DMS153 treated with DMSO at 0.1 percent for 48 hours (cell line): ENCODE data around the gene SYNJ2.

Source experiments
- DNase-seq: peaks from one replicate; lab custom pipeline; 2025; ENCODE audit not compliant: unreplicated experiment; lab: John Stamatoyannopoulos, UW

SYNJ2 gene

GRCh38 chr6:157996201-157996712, 14.6 kb downstream of the SYNJ2 start:
- DNase-seq: no peak

GRCh38 chr6:157996918-157997702, 15.4 kb downstream of the SYNJ2 start:
- no peak for DNase-seq

- DNase-seq: no peak
These were observed 16.4 kb downstream of the SYNJ2 start for GRCh38 chr6:157997893-157998608.

- DNase-seq: no peak
These were observed 17.1 kb downstream of the SYNJ2 start for GRCh38 chr6:157998707-157999167.

- no peak for DNase-seq
These were observed 17.7 kb downstream of the SYNJ2 start for GRCh38 chr6:157999168-158000051.

- DNase-seq: no peak
These were observed 19.1 kb downstream of the SYNJ2 start for GRCh38 chr6:158000530-158001307.

DNA sequence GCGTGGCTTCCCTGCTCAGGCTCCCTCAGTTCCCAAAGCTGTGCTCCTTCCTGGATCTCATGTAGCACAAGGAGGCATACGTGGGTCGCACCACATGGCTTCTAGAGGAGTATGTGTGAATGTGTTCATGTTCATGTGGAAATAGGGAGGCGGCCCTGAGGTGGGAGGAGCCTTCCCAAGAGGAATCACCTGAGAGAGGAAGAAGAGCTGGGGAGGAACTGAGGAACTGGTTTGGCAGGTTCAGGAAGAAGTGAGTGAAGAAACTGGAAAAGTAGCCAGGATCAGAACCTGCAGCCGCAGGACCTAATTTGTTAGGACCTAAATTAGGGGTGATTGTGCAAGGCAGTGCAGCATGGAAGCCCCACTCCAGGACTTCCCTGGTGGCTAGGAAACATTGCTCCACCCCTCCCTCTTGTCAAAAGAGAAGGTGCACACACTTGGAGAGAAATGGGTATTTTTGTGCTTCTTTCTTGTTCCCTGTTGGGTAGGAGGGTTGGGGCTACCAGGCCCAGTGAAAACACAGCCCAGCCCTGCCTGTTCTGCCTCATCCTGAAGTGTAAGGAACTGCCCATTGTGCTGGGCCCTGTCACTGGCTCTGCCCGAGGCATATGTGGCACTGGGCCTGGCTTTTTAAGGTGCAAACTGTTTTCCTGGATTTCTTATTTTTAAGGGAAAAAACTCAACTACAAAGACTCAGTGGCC, 20.7 kb downstream of the SYNJ2 start:
- no peak for DNase-seq

DNA sequence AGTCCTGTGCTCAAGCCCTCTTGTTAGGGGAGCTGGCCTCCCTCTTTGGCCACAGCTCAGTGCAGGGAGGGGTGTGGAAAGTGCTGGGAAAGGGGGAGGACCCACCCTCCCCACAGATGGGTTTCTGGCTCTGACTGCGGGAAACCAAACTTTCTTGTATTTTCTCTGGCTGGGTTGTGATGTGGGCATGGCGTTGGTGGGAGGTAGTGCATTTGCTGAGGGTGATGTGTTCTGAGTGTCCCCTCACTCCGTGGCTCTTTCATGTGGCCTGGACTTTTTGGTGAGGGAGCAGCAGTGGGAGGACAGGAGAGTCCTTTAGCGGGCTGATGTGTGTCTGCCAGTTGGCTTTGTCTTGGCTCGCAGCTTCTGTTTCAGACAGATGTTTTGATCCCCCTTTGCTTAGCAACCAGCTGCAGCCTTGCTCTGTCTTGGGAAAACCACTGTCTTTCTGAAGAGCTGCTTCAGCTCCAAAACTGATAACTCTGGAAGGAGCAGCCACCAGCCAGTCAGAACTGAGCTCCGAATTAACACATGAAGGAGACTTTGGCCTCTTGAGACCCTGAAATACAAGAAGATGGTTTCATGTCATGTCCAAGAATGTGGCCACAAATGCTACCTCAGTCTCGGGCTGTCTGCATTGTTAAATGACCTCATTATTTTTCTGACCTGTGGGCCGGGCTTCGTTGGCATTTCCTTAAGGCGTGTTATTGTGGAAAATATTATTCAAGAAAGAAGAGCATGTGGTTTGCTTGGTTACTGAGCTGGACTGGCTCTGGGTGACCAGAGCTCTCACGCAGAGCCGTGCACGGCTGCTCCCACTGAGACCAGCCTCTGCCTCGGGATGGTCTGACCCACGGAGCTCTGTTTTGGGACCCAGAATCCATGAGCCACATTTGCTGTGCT, 21.5 kb downstream of the SYNJ2 start:
- DNase-seq: no peak

DNA sequence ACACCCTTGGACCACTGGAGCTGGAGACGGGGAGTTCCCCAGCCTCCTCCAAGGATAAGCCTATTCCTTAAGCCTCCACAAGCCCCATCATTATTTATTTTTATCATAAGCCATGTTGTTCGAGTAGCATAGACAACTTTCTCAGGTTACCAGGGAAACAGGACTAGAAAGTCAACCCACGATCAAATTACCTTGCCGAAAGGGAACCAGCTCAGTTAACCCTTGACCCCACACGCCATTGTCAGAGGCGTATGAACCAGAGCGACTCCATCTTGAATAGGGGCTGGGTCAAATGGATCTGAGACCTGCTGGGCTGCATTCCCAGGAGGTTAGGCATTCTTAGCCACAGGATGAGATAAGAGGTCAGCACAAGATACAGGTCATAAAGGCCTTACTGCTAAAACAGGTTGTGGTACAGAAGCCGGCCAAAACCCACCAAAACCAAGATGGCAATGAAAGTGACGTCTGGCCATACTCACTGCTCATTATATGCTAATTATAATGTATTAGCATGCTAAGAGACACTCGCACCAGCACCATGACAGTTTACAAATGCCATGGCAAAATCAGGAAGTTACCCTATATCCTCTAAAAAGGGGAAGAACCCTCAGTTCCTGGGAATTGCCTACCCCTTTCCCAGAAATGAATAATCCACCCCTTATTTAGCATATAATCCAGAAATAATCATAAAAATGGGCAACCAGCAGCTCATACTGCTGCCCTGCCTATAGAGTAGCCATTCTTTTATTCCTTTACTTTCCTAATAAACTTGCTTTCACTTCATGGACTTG, 22.4 kb downstream of the SYNJ2 start:
- DNase-seq: no peak

GRCh38 chr6:158004701-158005095, 23.0 kb downstream of the SYNJ2 start:
- DNase-seq: no peak

- DNase-seq: no peak
These were observed 24.0 kb downstream of the SYNJ2 start for GRCh38 chr6:158005626-158006180.

DNA sequence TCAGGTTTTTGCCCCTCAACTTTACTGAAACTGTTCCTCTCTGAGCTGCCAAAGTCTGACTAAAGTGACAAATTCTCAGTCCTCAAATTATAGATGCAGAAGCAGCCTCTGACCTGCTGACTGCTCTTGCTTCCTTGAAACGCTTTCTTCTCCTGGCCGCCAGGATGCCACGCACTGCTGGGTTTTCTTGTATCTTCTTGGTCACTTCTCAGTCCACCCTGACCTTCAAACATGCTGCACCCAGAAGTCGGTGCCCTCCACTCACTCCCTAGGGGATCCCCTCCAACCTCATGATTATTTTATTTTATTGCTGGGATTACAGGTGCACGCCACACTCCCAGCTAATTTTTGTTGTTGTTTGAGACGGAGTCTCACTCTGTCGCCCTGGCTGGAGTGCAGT, 24.7 kb downstream of the SYNJ2 start:
- no peak for DNase-seq

GRCh38 chr6:158006821-158007570, 25.3 kb downstream of the SYNJ2 start:
- no peak for DNase-seq

DNA sequence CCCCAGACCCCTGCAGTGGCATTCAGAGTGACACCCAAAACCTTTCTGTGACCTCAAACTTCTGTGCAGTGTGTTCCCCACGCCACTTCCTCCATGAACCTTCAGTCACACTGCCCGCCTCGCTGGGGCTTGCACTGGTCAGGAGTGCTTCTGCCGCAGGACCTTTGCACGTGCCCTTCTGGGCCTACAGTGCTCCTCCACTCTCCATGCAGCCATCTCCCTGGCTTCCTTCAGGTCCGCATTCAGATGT, 27.1 kb downstream of the SYNJ2 start:
- DNase-seq: no peak

GRCh38 chr6:158009114-158009891, 27.6 kb downstream of the SYNJ2 start:
- DNase-seq: no peak

DNA sequence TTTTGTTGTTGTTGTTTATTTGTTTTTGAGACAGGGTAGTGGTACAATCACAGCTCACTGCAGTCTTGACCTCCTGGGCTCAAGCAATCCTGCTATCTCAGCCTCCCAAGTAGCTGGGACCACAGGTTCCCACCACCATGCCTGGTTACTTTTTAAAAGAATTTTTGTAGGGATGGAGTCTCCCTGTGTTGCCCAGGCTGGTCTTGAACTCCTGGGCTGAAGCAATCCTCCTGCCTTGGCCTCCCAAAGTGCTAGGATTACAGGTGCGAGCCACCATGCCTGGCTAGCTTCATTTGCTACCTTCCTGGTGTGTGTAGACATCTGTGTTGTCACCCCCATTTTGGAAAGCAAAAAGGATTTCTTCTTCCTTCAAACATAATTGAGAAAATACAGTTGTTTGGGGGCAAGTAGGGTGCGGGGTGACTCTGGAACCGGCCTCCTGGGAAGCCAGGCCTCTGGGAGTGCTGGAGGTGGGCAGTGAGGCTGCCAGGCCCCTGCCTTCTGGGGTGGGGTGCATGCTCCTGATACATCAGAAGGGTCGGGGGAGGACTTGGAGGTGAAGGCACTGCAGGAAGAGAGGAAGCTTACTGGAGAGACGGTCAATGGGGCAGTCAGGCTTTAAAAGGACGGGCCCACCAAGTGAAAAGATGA, 28.4 kb downstream of the SYNJ2 start:
- DNase-seq: no peak
